ENCODE data around the gene DNASE1. TPM values are rescaled to one million over a fixed set of nuclear protein-coding genes. Genes with fewer than 3 reads are reported as not detected.

The DNASE1 gene
- total RNA-seq, 1 donor from 2014 or later: 16.2 TPM

GRCh38 chr16:3662601-3663000 lies 8.1 kb downstream of the DNASE1 start:
- H2AFZ ChIP-seq (ENCODE audit: low read depth, low read length): no peak overlapping the region
- Mint-ChIP-seq H3K4me1 (ENCODE audit: low read depth, unreplicated experiment) (peaks cover 10% of the 10 kb centered on the region), H3K27ac (ENCODE audit: unreplicated experiment) (no peak overlapping the region), H3K4me3 (ENCODE audit: unreplicated experiment) (no peak overlapping the region), H3K27me3 (ENCODE audit: low read depth, unreplicated experiment) (no peaks in the 10 kb centered on the region), H3K9me3 (ENCODE audit: unreplicated experiment) (no peaks in the 10 kb centered on the region), H3K36me3 (ENCODE audit: low read depth, unreplicated experiment) (peaks cover 27% of the 10 kb centered on the region)
- no peaks in the 10 kb centered on the region for H3K9me3 ChIP-seq (ENCODE audit: insufficient read depth, low read depth, low read length)
- H3K79me2 ChIP-seq (ENCODE audit: insufficient read depth, low read length): no peaks in the 10 kb centered on the region
- no peak overlapping the region for H3K4me2 ChIP-seq (ENCODE audit: low read length)
- no peaks in the 10 kb centered on the region for H3K4me1 ChIP-seq (ENCODE audit: insufficient read depth, low read length)
- DNase-seq (ENCODE audit: low read depth) (no peak), FAIRE-seq (no peak)
- H4K20me1 ChIP-seq (ENCODE audit: insufficient read depth, low read length): no peaks in the 10 kb centered on the region
- H3K36me3 ChIP-seq (ENCODE audit: insufficient read depth, low read length): peaks cover 13% of the 10 kb centered on the region
- TF ChIP-seq EZH2 (IDR thresholded peaks at IDR 0.05; ENCODE audit: insufficient read depth, low read length): no peak
- no peak for TF ChIP-seq CTCF (IDR thresholded peaks at IDR 0.05; ENCODE audit: insufficient read depth, low read depth, low read length)
- H3K9ac ChIP-seq (ENCODE audit: low read length): no peak overlapping the region
- H3K27me3 ChIP-seq (ENCODE audit: insufficient read depth, low read length): no peaks in the 10 kb centered on the region
- H3K4me3 ChIP-seq (ENCODE audit: insufficient read depth, low read depth, low read length): no peak overlapping the region
- no peak overlapping the region for H3K27ac ChIP-seq (ENCODE audit: low read depth, low read length)

- H2AFZ ChIP-seq (ENCODE audit: low read depth, low read length): no peak overlapping the region
- Mint-ChIP-seq H3K27me3 (ENCODE audit: low read depth, unreplicated experiment) (no peaks in the 10 kb centered on the region), H3K27ac (ENCODE audit: unreplicated experiment) (no peak overlapping the region), H3K4me3 (ENCODE audit: unreplicated experiment) (no peak overlapping the region), H3K9me3 (ENCODE audit: unreplicated experiment) (peaks cover 2% of the 10 kb centered on the region), H3K36me3 (ENCODE audit: low read depth, unreplicated experiment) (peaks cover 32% of the 10 kb centered on the region), H3K4me1 (ENCODE audit: low read depth, unreplicated experiment) (peaks cover 5% of the 10 kb centered on the region)
- H3K9me3 ChIP-seq (ENCODE audit: insufficient read depth, low read depth, low read length): peaks cover 9% of the 10 kb centered on the region
- no peak overlapping the region for H3K27ac ChIP-seq (ENCODE audit: low read depth, low read length)
- TF ChIP-seq EZH2 (IDR thresholded peaks at IDR 0.05; ENCODE audit: insufficient read depth, low read length) (no peak), CTCF (IDR thresholded peaks at IDR 0.05; ENCODE audit: insufficient read depth, low read depth, low read length) (no peak)
- no peak overlapping the region for H3K4me2 ChIP-seq (ENCODE audit: low read length)
- H4K20me1 ChIP-seq (ENCODE audit: insufficient read depth, low read length): no peaks in the 10 kb centered on the region
- H3K9ac ChIP-seq (ENCODE audit: low read length): no peak overlapping the region
- peaks cover 8% of the 10 kb centered on the region for H3K36me3 ChIP-seq (ENCODE audit: insufficient read depth, low read length)
- H3K79me2 ChIP-seq (ENCODE audit: insufficient read depth, low read length): no peaks in the 10 kb centered on the region
- DNase-seq (ENCODE audit: low read depth) (no peak), FAIRE-seq (no peak)
- H3K4me3 ChIP-seq (ENCODE audit: insufficient read depth, low read depth, low read length): no peak overlapping the region
- no peaks in the 10 kb centered on the region for H3K27me3 ChIP-seq (ENCODE audit: insufficient read depth, low read length)
- H3K4me1 ChIP-seq (ENCODE audit: insufficient read depth, low read length): no peaks in the 10 kb centered on the region
Observed at GRCh38 chr16:3664187-3664896, 9.9 kb downstream of the DNASE1 start.

DNA sequence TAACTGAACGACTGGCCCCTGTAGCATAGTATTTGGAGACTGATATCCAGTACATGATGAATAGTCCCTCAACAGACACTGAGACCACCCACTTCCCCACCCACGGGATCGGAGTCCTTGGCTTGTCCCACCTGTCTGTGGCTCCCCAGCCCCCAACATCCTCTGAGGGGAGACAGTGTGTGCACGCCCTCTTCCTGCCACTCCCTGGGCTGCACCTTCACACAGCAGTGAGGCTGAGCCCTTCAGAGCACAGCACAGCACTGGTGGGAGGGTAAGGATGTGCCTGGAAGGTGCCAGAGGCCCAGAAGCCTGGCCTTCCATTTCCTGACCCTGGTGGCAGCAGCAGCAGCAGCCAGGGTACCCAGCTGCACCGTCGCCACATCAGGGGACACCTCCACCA lies 11.0 kb downstream of the DNASE1 start:
- Histone ChIP-seq H4K20me1 (ENCODE audit: insufficient read depth, low read length) (no peaks in the 10 kb centered on the region), H3K9ac (ENCODE audit: low read length) (no peak overlapping the region), H3K4me2 (ENCODE audit: low read length) (no peak overlapping the region), H3K36me3 (ENCODE audit: insufficient read depth, low read length) (peaks cover 8% of the 10 kb centered on the region), H3K27me3 (ENCODE audit: insufficient read depth, low read length) (no peaks in the 10 kb centered on the region), H3K27ac (ENCODE audit: low read depth, low read length) (no peak overlapping the region), H2AFZ (ENCODE audit: low read depth, low read length) (no peak overlapping the region), H3K9me3 (ENCODE audit: insufficient read depth, low read depth, low read length) (peaks cover 9% of the 10 kb centered on the region), H3K79me2 (ENCODE audit: insufficient read depth, low read length) (no peaks in the 10 kb centered on the region), H3K4me3 (ENCODE audit: insufficient read depth, low read depth, low read length) (no peak overlapping the region), H3K4me1 (ENCODE audit: insufficient read depth, low read length) (no peaks in the 10 kb centered on the region)
- Mint-ChIP-seq H3K4me1 (ENCODE audit: low read depth, unreplicated experiment) (no peaks in the 10 kb centered on the region), H3K27ac (ENCODE audit: unreplicated experiment) (no peak overlapping the region), H3K36me3 (ENCODE audit: low read depth, unreplicated experiment) (peaks cover 36% of the 10 kb centered on the region), H3K27me3 (ENCODE audit: low read depth, unreplicated experiment) (no peaks in the 10 kb centered on the region), H3K9me3 (ENCODE audit: unreplicated experiment) (peaks cover 2% of the 10 kb centered on the region), H3K4me3 (ENCODE audit: unreplicated experiment) (no peak overlapping the region)
- no peak for TF ChIP-seq CTCF (IDR thresholded peaks at IDR 0.05; ENCODE audit: insufficient read depth, low read depth, low read length)
- TF ChIP-seq EZH2 (IDR thresholded peaks at IDR 0.05; ENCODE audit: insufficient read depth, low read length): no peak
- DNase-seq (ENCODE audit: low read depth): no peak
- no peak for FAIRE-seq
